PC-3 (cell line): ENCODE measurements around the gene TRIOBP. TPM values are rescaled to one million over a fixed set of nuclear protein-coding genes. Genes with fewer than 3 reads are reported as not detected.

ENCODE experiments used
- ATAC-seq: fragments of 200-7000 bp; cut with Tn5 transposase; 2 replicates; pipeline ENCODE4 v1.9.1; 2020; ENCODE audit warnings: mild to moderate bottlenecking, moderate library complexity
- BruUV-seq: library from RNA; stranded (reverse); fragments of 400-500 nt; replicated peaks from 2 replicates; lab custom pipeline; 2021; lab: Mats Ljungman, UMichigan
- CTCF ChIA-PET: fragments of 300-600 bp; sonication (Branson Sonifier 250); formaldehyde crosslinking; loops from one replicate; lab custom pipeline; 2022; ENCODE audit warnings: antibody characterized with exemption; lab: Charles Lee
- POLR2A ChIA-PET: fragments of 300-600 bp; sonication (Branson Sonifier 250); formaldehyde crosslinking; loops from one replicate; lab custom pipeline; 2022; ENCODE audit warnings: antibody characterized with exemption; ENCODE audit not compliant: unreplicated experiment; lab: Charles Lee
- DNase-seq: peaks from one replicate; pipeline ENCODE4 v3.0.0-alpha.2; 2015
- H2AFZ ChIP-seq: fragments of 300-600 bp; sonication (generic); 2 replicates; pipeline ENCODE4 v1.6.0; 2016; ENCODE audit warnings: antibody characterized with exemption, low read length
- H3F3A ChIP-seq: fragments of 300-600 bp; sonication (generic); one replicate; pipeline ENCODE4 v1.6.0; 2017; ENCODE audit warnings: antibody characterized with exemption, low read length, control low read depth, mild to moderate bottlenecking; ENCODE audit not compliant: unreplicated experiment
- H3K27ac ChIP-seq: fragments of 300-600 bp; sonication (generic); 2 replicates; pipeline ENCODE4 v1.5.1; 2016; ENCODE audit warnings: mild to moderate bottlenecking, low read length
- H3K27me3 ChIP-seq: fragments of 300-600 bp; sonication (generic); 2 replicates; pipeline ENCODE4 v1.6.1; 2016; ENCODE audit warnings: low read length, mixed read lengths
- H3K36me3 ChIP-seq: fragments of 300-600 bp; sonication (generic); 2 replicates; pipeline ENCODE4 v1.6.1; 2016; ENCODE audit warnings: low read depth, mixed run types, low read length, mixed read lengths
- H3K4me1 ChIP-seq: fragments of 300-600 bp; sonication (generic); 2 replicates; pipeline ENCODE4 v1.5.1; 2016; ENCODE audit warnings: low read length; ENCODE audit not compliant: insufficient read depth
- H3K4me2 ChIP-seq: fragments of 300-600 bp; sonication (generic); 2 replicates; pipeline ENCODE4 v1.6.0; 2016; ENCODE audit warnings: low read length
- H3K4me3 ChIP-seq: fragments of 300-600 bp; sonication (generic); 2 replicates; pipeline ENCODE4 v1.5.1; 2016; ENCODE audit warnings: mild to moderate bottlenecking, low read length, mixed read lengths
- H3K79me2 ChIP-seq: fragments of 300-600 bp; sonication (generic); 2 replicates; pipeline ENCODE4 v1.6.1; 2017; ENCODE audit warnings: low read length, mixed read lengths
- H3K9ac ChIP-seq: fragments of 300-600 bp; sonication (generic); 2 replicates; pipeline ENCODE4 v1.6.0; 2016; ENCODE audit warnings: mild to moderate bottlenecking, low read length
- H3K9me2 ChIP-seq: fragments of 300-600 bp; sonication (generic); replicated peaks from 2 replicates; pipeline ENCODE4 v1.6.1; 2016; ENCODE audit warnings: mixed run types, low read length, mixed read lengths
- H3K9me3 ChIP-seq: fragments of 300-600 bp; sonication (generic); 2 replicates; pipeline ENCODE4 v1.6.1; 2016; ENCODE audit warnings: low read length, mixed read lengths
- H4K20me1 ChIP-seq: fragments of 300-600 bp; sonication (generic); 2 replicates; pipeline ENCODE4 v1.6.1; 2016; ENCODE audit warnings: low read length, mixed read lengths
- EZH2phosphoT487 ChIP-seq: fragments of 300-600 bp; sonication (generic); IDR thresholded peaks from 2 replicates; pipeline ENCODE4 v1.6.1; 2018; ENCODE audit warnings: mild to moderate bottlenecking, antibody characterized with exemption, low read length, borderline replicate concordance
- intact Hi-C: fragments of 100-400 bp; cut with micrococcal nuclease; formaldehyde crosslinking; loops from 2 replicates; pipeline ENCODE4 v1.9.0; 2023
- total RNA-seq: library from RNA; depleted of rRNA; stranded (reverse); fragments of >200 nt; gene quantifications from 2 replicates; pipeline ENCODE4 v1.2.3, GENCODE V29; 2014
- TF ChIP-seq, protein P1 (sequence below): fragments of 300-600 bp; sonication (generic); conservative IDR thresholded peaks from 2 replicates; pipeline ENCODE4 v1.5.1; 2017; ENCODE audit warnings: antibody characterized with exemption, low read depth, mild to moderate bottlenecking, low read length

The TRIOBP gene
- total RNA-seq, 1 experiment from 2014 or later, result 64.5 TPM

DNA sequence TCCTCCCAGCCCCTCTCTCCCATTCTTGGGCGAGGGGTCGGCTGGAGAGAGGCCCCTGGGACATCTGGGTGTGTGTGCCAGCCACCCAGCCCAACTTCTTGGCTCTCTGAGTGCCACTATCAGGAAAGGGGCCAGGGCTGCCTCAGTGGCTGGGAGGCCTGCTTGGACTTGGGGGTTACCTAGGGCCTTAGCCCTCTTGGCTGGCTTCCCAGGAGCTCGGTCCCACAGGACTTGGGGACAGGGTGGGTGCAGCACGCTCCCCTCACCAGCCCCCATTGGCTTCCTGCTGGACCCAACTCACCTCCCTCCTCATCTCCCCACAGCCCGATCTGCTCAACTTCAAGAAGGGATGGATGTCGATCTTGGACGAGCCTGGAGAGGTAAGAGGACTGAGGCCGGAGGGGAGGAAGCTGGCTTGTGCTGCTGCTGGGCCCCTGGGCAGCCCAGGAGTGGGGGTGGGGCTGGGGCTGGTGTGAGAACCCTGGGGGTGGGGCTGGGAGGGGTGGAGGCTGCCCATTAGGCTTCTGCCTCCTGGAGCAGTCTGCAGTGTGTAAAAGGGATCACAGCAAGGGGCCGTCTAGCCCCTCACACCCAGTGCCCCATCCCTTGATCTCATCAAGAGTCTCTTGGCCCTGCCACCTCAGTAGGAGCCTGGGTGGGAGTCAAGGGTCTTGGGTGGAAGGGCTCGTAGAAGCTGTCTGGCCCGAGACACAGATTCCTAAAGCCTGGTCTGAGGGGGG lies 54.8 kb downstream of the TRIOBP start:
- peak overlapping the region; percentile 91 for H3K27ac ChIP-seq
- BruUV-seq, result no TSS peak
- peaks cover 70% of the 10 kb centered on the region for H3K4me1 ChIP-seq
- intact Hi-C loops, result loop anchor here (1.0 kb wide), 2 partner anchors 26 to 31 kb away; no protein-coding TSS in a partner anchor
- ChIA-PET POLR2A (no interaction called here), CTCF (no interaction called here)
- peaks cover 72% of the 10 kb centered on the region for H3K79me2 ChIP-seq
- H3K27me3 ChIP-seq, result no peaks in the 10 kb centered on the region
- ATAC-seq (peak; percentile 2; the same call in 1 of the 2 replicates), DNase-seq (peak; percentile 31)
- H3F3A ChIP-seq, result no peaks in the 10 kb centered on the region
- no peak for TF ChIP-seq EZH2phosphoT487
- TF ChIP-seq, protein P1, sequence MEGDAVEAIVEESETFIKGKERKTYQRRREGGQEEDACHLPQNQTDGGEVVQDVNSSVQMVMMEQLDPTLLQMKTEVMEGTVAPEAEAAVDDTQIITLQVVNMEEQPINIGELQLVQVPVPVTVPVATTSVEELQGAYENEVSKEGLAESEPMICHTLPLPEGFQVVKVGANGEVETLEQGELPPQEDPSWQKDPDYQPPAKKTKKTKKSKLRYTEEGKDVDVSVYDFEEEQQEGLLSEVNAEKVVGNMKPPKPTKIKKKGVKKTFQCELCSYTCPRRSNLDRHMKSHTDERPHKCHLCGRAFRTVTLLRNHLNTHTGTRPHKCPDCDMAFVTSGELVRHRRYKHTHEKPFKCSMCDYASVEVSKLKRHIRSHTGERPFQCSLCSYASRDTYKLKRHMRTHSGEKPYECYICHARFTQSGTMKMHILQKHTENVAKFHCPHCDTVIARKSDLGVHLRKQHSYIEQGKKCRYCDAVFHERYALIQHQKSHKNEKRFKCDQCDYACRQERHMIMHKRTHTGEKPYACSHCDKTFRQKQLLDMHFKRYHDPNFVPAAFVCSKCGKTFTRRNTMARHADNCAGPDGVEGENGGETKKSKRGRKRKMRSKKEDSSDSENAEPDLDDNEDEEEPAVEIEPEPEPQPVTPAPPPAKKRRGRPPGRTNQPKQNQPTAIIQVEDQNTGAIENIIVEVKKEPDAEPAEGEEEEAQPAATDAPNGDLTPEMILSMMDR, result no peak
- no peaks in the 10 kb centered on the region for H3K9me3 ChIP-seq
- H3K4me2 ChIP-seq, result peak overlapping the region; percentile 53
- peak overlapping the region; percentile 44 for H3K9ac ChIP-seq
- H3K9me2 ChIP-seq, result no peaks in the 10 kb centered on the region
- H3K36me3 ChIP-seq, result peaks cover 10% of the 10 kb centered on the region
- H2AFZ ChIP-seq, result no peak overlapping the region
- H3K4me3 ChIP-seq, result no peak overlapping the region
- H4K20me1 ChIP-seq, result no peaks in the 10 kb centered on the region

DNA sequence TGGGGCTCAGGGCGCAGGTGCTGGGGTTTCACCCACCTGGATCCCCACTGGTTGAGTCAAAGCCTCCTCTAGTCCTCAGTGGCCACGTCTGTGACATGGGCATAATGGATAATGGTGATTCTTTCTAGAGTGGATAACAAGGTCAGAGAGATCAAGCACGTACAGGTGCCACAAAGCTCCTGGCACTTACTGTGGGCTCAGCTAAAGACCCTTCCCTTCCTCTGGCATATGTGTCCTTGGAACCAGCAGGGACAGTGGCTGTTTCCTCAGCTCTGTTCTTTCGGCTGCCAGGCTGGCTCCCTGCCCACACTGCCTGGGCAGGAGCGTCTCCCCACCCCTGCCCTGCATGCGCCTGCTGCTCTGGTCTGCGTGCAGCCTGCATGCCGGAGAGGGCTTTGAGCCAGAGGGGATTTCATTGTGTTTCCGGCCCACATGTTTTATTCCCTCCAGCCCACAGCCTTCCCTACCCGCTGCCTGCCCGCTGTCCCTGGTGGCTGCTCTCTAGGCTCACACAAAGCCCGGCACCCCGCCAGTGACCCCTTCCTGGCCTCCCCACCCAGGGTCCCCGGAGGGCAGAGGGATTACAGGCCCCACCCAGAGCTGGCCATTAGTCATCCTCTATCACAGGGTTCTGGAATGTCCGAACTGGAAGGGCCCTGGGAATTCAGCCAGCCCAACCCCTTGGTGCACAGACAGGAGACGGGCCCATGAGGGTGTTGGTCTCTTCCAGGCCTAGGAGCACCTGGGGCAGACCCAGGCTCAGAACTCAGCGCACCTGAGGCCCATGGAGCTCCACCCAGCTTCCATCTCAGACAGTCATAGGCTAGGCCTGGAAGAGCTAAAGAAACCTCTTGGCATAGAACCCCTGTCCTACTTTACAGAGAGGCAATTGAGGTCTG lies 55.6 kb downstream of the TRIOBP start:
- BruUV-seq, result TSS peak; percentile 43
- H3K9ac ChIP-seq, result peak overlapping the region; percentile 44
- peaks cover 64% of the 10 kb centered on the region for H3K79me2 ChIP-seq
- no peaks in the 10 kb centered on the region for H3K9me3 ChIP-seq
- no peaks in the 10 kb centered on the region for H3F3A ChIP-seq
- H4K20me1 ChIP-seq, result no peaks in the 10 kb centered on the region
- ChIA-PET POLR2A (interaction anchor here (0.8 kb wide), 1 partner anchor 30 kb away, joined by 4 read pairs; no protein-coding TSS in a partner anchor), CTCF (interaction anchor here (1.0 kb wide), 1 partner anchor 30 kb away, joined by 5 read pairs; no protein-coding TSS in a partner anchor)
- no peak overlapping the region for H2AFZ ChIP-seq
- H3K27me3 ChIP-seq, result no peaks in the 10 kb centered on the region
- H3K36me3 ChIP-seq, result peaks cover 10% of the 10 kb centered on the region
- no peak overlapping the region for H3K4me3 ChIP-seq
- H3K27ac ChIP-seq, result peak overlapping the region; percentile 91
- DNase-seq, result peak; percentile 98
- H3K9me2 ChIP-seq, result no peaks in the 10 kb centered on the region
- peak; percentile 75 for ATAC-seq
- H3K4me1 ChIP-seq, result peaks cover 70% of the 10 kb centered on the region
- TF ChIP-seq, protein P1, result no peak
- TF ChIP-seq EZH2phosphoT487, result peak; percentile 98
- intact Hi-C loops, result loop anchor here (1.0 kb wide), 2 partner anchors 25 to 30 kb away; no protein-coding TSS in a partner anchor
- H3K4me2 ChIP-seq, result peak overlapping the region; percentile 53
